ENCODE results near the gene LTB.

GRCh38 chr6:31580438-31580740 lies 1.8 kb downstream of the LTB start:
- TF ChIP-seq CTCF (IDR thresholded peaks at IDR 0.05) (no peak), POLR2AphosphoS5 (IDR thresholded peaks at IDR 0.05) (no peak)
